OCI-LY7 (cell line): ENCODE results near the gene MCUR1. TPM values are rescaled to one million over a fixed set of nuclear protein-coding genes. Genes with fewer than 3 reads are reported as not detected.

Source experiments
- BruUV-seq: library from RNA; stranded (reverse); fragments of 400-500 nt; replicated peaks from 2 replicates; lab custom pipeline; 2021; lab: Mats Ljungman, UMichigan
- CTCF ChIA-PET: fragments of 300-600 bp; sonication (Branson Sonifier 250); formaldehyde crosslinking; loops from one replicate; lab custom pipeline; 2022; ENCODE audit warnings: antibody characterized with exemption; ENCODE audit not compliant: unreplicated experiment; lab: Charles Lee
- POLR2A ChIA-PET: fragments of 300-600 bp; sonication (Branson Sonifier 250); formaldehyde crosslinking; loops from one replicate; lab custom pipeline; 2022; ENCODE audit warnings: antibody characterized with exemption; lab: Charles Lee
- DNase-seq: peaks from one replicate; pipeline ENCODE4 v3.0.0-alpha.2; 2015; ENCODE audit warnings: low spot score
- H2AFZ ChIP-seq: fragments of 200-600 bp; sonication (generic), shearing (Covaris generic); 2 replicates; pipeline ENCODE4 v1.6.1; 2014; ENCODE audit warnings: mild to moderate bottlenecking, antibody characterized with exemption, low read length, moderate library complexity
- H3K27ac ChIP-seq: fragments of 200-600 bp; sonication (generic); 2 replicates; pipeline ENCODE4 v1.5.1; 2014; ENCODE audit warnings: mixed run types, low read depth, mild to moderate bottlenecking, moderate library complexity, low read length, inconsistent platforms; ENCODE audit not compliant: poor library complexity, severe bottlenecking
- H3K36me3 ChIP-seq: fragments of 200-600 bp; sonication (generic); 2 replicates; pipeline ENCODE4 v1.6.1; 2014; ENCODE audit warnings: mild to moderate bottlenecking, antibody characterized with exemption, low read length, moderate library complexity, mixed read lengths; ENCODE audit not compliant: insufficient read depth
- H3K4me1 ChIP-seq: fragments of 200-600 bp; sonication (generic); 2 replicates; pipeline ENCODE4 v1.5.1; 2014; ENCODE audit warnings: mild to moderate bottlenecking, low read length; ENCODE audit not compliant: insufficient read depth, poor library complexity, severe bottlenecking
- H3K4me2 ChIP-seq: fragments of 200-600 bp; sonication (generic); 2 replicates; pipeline ENCODE4 v1.6.1; 2014; ENCODE audit warnings: mild to moderate bottlenecking, low read length
- H3K4me3 ChIP-seq: fragments of 200-600 bp; sonication (generic); 2 replicates; pipeline ENCODE4 v1.5.1; 2014; ENCODE audit warnings: mild to moderate bottlenecking, low read depth, low read length; ENCODE audit not compliant: poor library complexity, severe bottlenecking
- H3K79me2 ChIP-seq: fragments of 200-600 bp; sonication (generic); 2 replicates; pipeline ENCODE4 v1.6.1; 2016; ENCODE audit warnings: low read depth, mild to moderate bottlenecking, low read length, moderate library complexity, mixed read lengths; ENCODE audit not compliant: insufficient read depth
- H3K9me2 ChIP-seq: fragments of 200-600 bp; sonication (generic); 2 replicates; pipeline ENCODE4 v1.6.1; 2016; ENCODE audit warnings: mild to moderate bottlenecking, low read length, mixed read lengths; ENCODE audit not compliant: insufficient read depth
- H3K9me3 ChIP-seq: fragments of 200-600 bp; sonication (generic); 2 replicates; pipeline ENCODE4 v1.6.1; 2014; ENCODE audit warnings: mild to moderate bottlenecking, mixed run types, low read length, mixed read lengths
- H4K20me1 ChIP-seq: fragments of 200-600 bp; sonication (generic); 2 replicates; pipeline ENCODE4 v1.6.1; 2014; ENCODE audit warnings: mild to moderate bottlenecking, antibody characterized with exemption, low read length, moderate library complexity, mixed read lengths; ENCODE audit not compliant: insufficient read depth
- EZH2phosphoT487 ChIP-seq: fragments of 200-600 bp; sonication (generic); IDR thresholded peaks from 2 replicates; pipeline ENCODE4 v1.6.1; 2018; ENCODE audit warnings: low read depth, borderline replicate concordance, mild to moderate bottlenecking, mixed run types, antibody characterized with exemption, low read length, moderate library complexity, mixed read lengths
- intact Hi-C: fragments of 100-400 bp; cut with micrococcal nuclease; formaldehyde crosslinking; loops from one replicate; pipeline ENCODE4 v1.10.0; 2022; ENCODE audit not compliant: unreplicated experiment
- total RNA-seq, 2 experiments: library from RNA; depleted of rRNA in 1 of 2; stranded (reverse); fragments of >200 nt in 1 of 2; shearing (Covaris generic) in 1 of 2; gene quantifications; 2 replicates each; pipeline ENCODE4 v1.2.3, GENCODE V29; 2014 to 2022
- TF ChIP-seq, protein P1 (sequence below): fragments of 200-600 bp; sonication (generic); conservative IDR thresholded peaks from 2 replicates; pipeline ENCODE4 v1.5.1; 2014; ENCODE audit warnings: mild to moderate bottlenecking, antibody characterized with exemption, low read length, moderate library complexity, mixed read lengths

The MCUR1 gene
- total RNA-seq, 2 experiments from 2014 or later, result 17.3 to 31.1 TPM

DNA sequence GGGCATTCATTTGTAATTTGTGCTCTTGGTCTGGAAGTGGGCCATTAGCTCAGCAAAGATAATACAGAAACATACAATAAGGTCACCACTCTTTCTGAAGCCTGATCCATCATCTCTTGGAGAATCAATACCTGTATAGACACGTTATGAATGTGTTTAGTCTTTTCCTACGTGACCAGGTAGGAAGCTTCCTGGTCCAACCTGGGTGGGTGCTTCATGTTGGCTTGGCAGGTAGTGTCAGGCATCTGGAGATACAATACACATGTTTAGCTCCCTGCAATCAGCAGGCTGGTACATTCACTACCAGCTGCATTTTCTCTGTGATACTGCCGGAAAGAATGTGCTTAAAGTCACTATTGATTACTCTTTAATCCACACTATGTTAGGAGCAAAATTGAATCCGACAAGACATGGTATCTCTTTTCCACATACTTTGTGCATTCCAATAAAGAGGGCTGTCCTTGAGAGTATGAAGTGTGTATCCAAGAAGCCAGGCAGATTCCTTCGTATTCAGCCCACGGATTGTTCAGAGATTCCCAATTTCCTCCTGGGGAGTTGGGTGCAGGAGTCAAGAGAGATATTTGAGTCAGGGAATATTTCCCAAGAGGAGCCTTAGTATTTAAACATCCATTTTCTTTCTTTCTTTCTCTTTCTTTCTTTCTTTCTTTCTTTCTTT, 52.9 kb downstream of the MCUR1 start:
- H3K4me3 ChIP-seq, result no peak overlapping the region
- no peaks in the 10 kb centered on the region for H3K79me2 ChIP-seq
- no peaks in the 10 kb centered on the region for H3K36me3 ChIP-seq
- peaks cover 17% of the 10 kb centered on the region for H3K4me1 ChIP-seq
- no peak overlapping the region for H3K4me2 ChIP-seq
- ChIA-PET CTCF (no interaction called here), POLR2A (no interaction called here)
- BruUV-seq, result no TSS peak
- no peak for DNase-seq
- H2AFZ ChIP-seq, result no peak overlapping the region
- intact Hi-C loops, result no loop called here
- H3K27ac ChIP-seq, result no peak overlapping the region
- H3K9me2 ChIP-seq, result no peaks in the 10 kb centered on the region
- TF ChIP-seq EZH2phosphoT487, result no peak
- TF ChIP-seq, protein P1, sequence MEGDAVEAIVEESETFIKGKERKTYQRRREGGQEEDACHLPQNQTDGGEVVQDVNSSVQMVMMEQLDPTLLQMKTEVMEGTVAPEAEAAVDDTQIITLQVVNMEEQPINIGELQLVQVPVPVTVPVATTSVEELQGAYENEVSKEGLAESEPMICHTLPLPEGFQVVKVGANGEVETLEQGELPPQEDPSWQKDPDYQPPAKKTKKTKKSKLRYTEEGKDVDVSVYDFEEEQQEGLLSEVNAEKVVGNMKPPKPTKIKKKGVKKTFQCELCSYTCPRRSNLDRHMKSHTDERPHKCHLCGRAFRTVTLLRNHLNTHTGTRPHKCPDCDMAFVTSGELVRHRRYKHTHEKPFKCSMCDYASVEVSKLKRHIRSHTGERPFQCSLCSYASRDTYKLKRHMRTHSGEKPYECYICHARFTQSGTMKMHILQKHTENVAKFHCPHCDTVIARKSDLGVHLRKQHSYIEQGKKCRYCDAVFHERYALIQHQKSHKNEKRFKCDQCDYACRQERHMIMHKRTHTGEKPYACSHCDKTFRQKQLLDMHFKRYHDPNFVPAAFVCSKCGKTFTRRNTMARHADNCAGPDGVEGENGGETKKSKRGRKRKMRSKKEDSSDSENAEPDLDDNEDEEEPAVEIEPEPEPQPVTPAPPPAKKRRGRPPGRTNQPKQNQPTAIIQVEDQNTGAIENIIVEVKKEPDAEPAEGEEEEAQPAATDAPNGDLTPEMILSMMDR, result no peak
- H3K9me3 ChIP-seq, result no peaks in the 10 kb centered on the region
- H4K20me1 ChIP-seq, result no peaks in the 10 kb centered on the region

DNA sequence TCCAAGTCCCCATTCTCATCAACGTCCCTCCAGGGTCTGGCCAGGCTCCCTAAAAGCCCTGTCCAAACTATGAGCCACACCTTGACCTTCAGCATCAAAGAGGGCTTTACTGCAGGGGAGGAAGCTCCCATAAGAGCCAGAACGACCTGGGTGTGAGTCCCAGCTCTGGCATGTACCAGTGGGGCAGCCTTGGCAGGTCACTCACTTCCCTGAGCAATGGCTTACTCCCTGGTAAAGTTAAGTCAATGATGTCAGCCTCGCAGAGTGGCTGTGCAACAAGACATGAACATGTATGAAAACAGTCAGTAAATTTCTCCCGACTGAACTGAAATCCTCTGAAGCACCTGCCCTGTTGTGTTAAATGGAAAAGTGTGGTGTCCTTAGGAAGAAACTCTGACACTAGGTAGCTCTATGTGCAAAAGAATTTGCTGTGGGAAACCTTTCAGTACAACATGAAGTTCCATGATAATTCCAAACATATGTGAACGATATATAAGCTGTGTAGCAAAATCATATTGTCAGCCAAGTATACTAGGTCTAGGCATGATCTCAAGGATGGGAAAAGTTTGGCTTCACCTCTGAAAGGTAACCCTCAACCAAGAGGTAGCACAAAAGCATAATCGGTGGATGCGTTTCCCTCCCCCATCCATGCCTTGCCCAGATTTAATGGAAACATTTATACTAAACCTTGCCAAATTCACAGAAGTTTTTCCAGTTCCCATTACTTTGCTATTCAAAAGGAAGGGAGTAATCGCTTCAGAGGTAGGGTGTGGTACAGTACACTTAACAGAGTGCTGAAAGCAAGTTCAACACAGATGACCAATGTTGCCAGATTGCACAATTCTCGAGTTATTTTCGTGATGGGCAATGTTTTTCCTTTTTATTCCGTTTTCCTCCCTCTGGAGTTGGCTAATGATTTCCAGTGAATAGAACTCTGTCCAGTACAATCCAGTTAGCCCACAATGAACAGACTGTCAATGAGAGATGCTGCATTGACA, 53.8 kb downstream of the MCUR1 start:
- TF ChIP-seq, protein P1, result no peak
- TF ChIP-seq EZH2phosphoT487, result no peak

More for the DNA sequence above, 53.8 kb downstream of the MCUR1 start:
- H3K4me3 ChIP-seq, result no peak overlapping the region
- CTCF ChIA-PET, result no interaction called here
- no peak overlapping the region for H2AFZ ChIP-seq
- intact Hi-C loops, result no loop called here
- no peaks in the 10 kb centered on the region for H4K20me1 ChIP-seq
- no peaks in the 10 kb centered on the region for H3K79me2 ChIP-seq
- H3K27ac ChIP-seq, result no peak overlapping the region
- no TSS peak for BruUV-seq
- no peaks in the 10 kb centered on the region for H3K36me3 ChIP-seq
- no peak for DNase-seq
- H3K9me3 ChIP-seq, result no peaks in the 10 kb centered on the region
- H3K4me2 ChIP-seq, result no peak overlapping the region
- no peaks in the 10 kb centered on the region for H3K9me2 ChIP-seq
- POLR2A ChIA-PET, result interaction anchor here (0.6 kb wide), 1 partner anchor 94 kb away, joined by 5 read pairs; no protein-coding TSS in a partner anchor
- H3K4me1 ChIP-seq, result peaks cover 17% of the 10 kb centered on the region
